Prostate gland (tissue), 2 donors: ENCODE results near the gene C2CD4C. TPM values are rescaled to one million over a fixed set of nuclear protein-coding genes. Genes with fewer than 3 reads are reported as not detected.

Experiments
- DNase-seq: peaks from one replicate; pipeline ENCODE4 v3.0.0-alpha.2; 2019; ENCODE audit warnings: low spot score
- H3K27ac ChIP-seq, 2 donors: fragments of 200-600 bp; sonication (generic); 2 replicates each; pipeline ENCODE4 v1.5.1; 2017 to 2019
- H3K27me3 ChIP-seq: fragments of 200-600 bp; sonication (generic); replicated peaks from 2 replicates; pipeline ENCODE4 v1.5.1; 2019; ENCODE audit not compliant: insufficient read depth
- H3K36me3 ChIP-seq, 2 donors: fragments of 200-600 bp; sonication (generic); 1 replicate in 1 of 2; 2 replicates in 1 of 2; pipeline versions ENCODE4 v1.5.1 to v1.8.1; 2017 to 2019
- H3K4me1 ChIP-seq: fragments of 200-600 bp; sonication (generic); replicated peaks from 2 replicates; pipeline ENCODE4 v1.5.1; 2019
- H3K4me3 ChIP-seq, 2 donors: fragments of 200-600 bp; sonication (generic); 2 replicates each; pipeline ENCODE4 v1.5.1; 2017 to 2019
- H3K9me3 ChIP-seq: fragments of 200-600 bp; sonication (generic); 2 replicates; pipeline ENCODE4 v1.5.1; 2017
- CTCF ChIP-seq, 4 experiments: fragments of 200-600 bp in 2 of 4; fragments of 450-650 bp in 2 of 4; sonication (generic) in 2 of 4; IDR thresholded peaks; 1 replicate in 3 of 4; 2 replicates in 1 of 4; pipeline ENCODE4 v1.5.1; 2016 to 2019; ENCODE audit warnings: antibody characterized with exemption in 4 of 4, mild to moderate bottlenecking in 2 of 4, moderate library complexity in 2 of 4
- POLR2A ChIP-seq: fragments of 450-650 bp; IDR thresholded peaks from one replicate; pipeline ENCODE4 v1.6.1; 2016; ENCODE audit warnings: antibody characterized with exemption, mild to moderate bottlenecking
- POLR2AphosphoS5 ChIP-seq: sonication (generic); formaldehyde crosslinking; IDR thresholded peaks from one replicate; pipeline ENCODE4 v1.6.1; 2017; ENCODE audit warnings: antibody characterized with exemption
- WGBS: methylation state at CpG from one replicate; pipeline ENCODE4 v1.1.5; 2018; 5-methylcytosine and 5-hydroxymethylcytosine counted together
- intact Hi-C: fragments of 100-400 bp; cut with DNase I; formaldehyde crosslinking; loops from one replicate; pipeline ENCODE4 v1.14.2; 2022
- total RNA-seq, 2 donors: library from RNA; depleted of rRNA; stranded (reverse); fragments of >200 nt; gene quantifications; one replicate each; pipeline ENCODE4 v1.1.0, GENCODE V29; 2016

C2CD4C gene
- total RNA-seq, 2 donors from 2014 or later, result 0.59 to 3.1 TPM

- no peaks in the 10 kb centered on the region for H3K36me3 ChIP-seq
- no peaks in the 10 kb centered on the region for H3K9me3 ChIP-seq
- TF ChIP-seq POLR2AphosphoS5 (no peak), POLR2A (no peak), CTCF (IDR thresholded peaks at IDR 0.05) (no peak)
- intact Hi-C loops, result no loop called here
- no peaks in the 10 kb centered on the region for H3K27me3 ChIP-seq
- peaks cover 14% of the 10 kb centered on the region for H3K4me1 ChIP-seq
- H3K4me3 ChIP-seq, result no peak overlapping the region
- WGBS, result 50% methylated on average over 40 of the region's 41 CpGs
- no peak for DNase-seq
- H3K27ac ChIP-seq, result no peak overlapping the region
These were observed 2.7 kb downstream of the C2CD4C start for GRCh38 chr19:406135-406781.

GRCh38 chr19:405121-405965 is 3.6 kb downstream of the C2CD4C start:
- Histone ChIP-seq H3K36me3 (no peaks in the 10 kb centered on the region), H3K4me3 (no peak overlapping the region), H3K4me1 (peaks cover 14% of the 10 kb centered on the region), H3K27me3 (no peaks in the 10 kb centered on the region), H3K9me3 (no peaks in the 10 kb centered on the region), H3K27ac (no peak overlapping the region)
- peak; percentile 49 for TF ChIP-seq POLR2AphosphoS5
- no peak for TF ChIP-seq CTCF (IDR thresholded peaks at IDR 0.05)
- WGBS, result 23% methylated on average over 27 of the region's 29 CpGs
- DNase-seq, result no peak
- intact Hi-C loops, result no loop called here

GRCh38 chr19:403221-404027 is 5.5 kb downstream of the C2CD4C start:
- no peak overlapping the region for H3K4me3 ChIP-seq
- no peak overlapping the region for H3K27ac ChIP-seq
- H3K9me3 ChIP-seq, result no peaks in the 10 kb centered on the region
- WGBS, result 75% methylated on average over 33 of the region's 38 CpGs
- DNase-seq, result no peak
- TF ChIP-seq POLR2AphosphoS5 (no peak), POLR2A (no peak), CTCF (IDR thresholded peaks at IDR 0.05) (no peak)
- no peaks in the 10 kb centered on the region for H3K27me3 ChIP-seq
- intact Hi-C loops, result no loop called here
- no peaks in the 10 kb centered on the region for H3K36me3 ChIP-seq
- peaks cover 10% of the 10 kb centered on the region for H3K4me1 ChIP-seq

GRCh38 chr19:402786-403185 is 6.2 kb downstream of the C2CD4C start:
- Histone ChIP-seq H3K9me3 (no peaks in the 10 kb centered on the region), H3K27ac (no peak overlapping the region), H3K27me3 (no peaks in the 10 kb centered on the region), H3K36me3 (no peaks in the 10 kb centered on the region), H3K4me1 (peaks cover 10% of the 10 kb centered on the region), H3K4me3 (no peak overlapping the region)
- DNase-seq, result no peak
- TF ChIP-seq POLR2A, result no peak
- TF ChIP-seq CTCF (IDR thresholded peaks at IDR 0.05), result no peak
- no peak for TF ChIP-seq POLR2AphosphoS5
- WGBS, result 89% methylated on average over 11 of the region's 11 CpGs
- intact Hi-C loops, result no loop called here
